Upper lobe of right lung (tissue), 1 donor: ENCODE results near the gene LGR5. TPM values are rescaled to one million over a fixed set of nuclear protein-coding genes. Genes with fewer than 3 reads are reported as not detected.

Experiments used
- ATAC-seq: fragments of 200-7000 bp; cut with Tn5 transposase; one replicate; pipeline ENCODE4 v1.9.1; 2020; ENCODE audit warnings: mild to moderate bottlenecking, moderate library complexity
- DNase-seq: peaks from one replicate; pipeline ENCODE4 v3.0.0-alpha.2; 2020
- H3K27ac ChIP-seq: fragments of 200-600 bp; one replicate; pipeline ENCODE4 v1.8.0; 2022
- H3K27me3 ChIP-seq: fragments of 200-600 bp; one replicate; pipeline ENCODE4 v1.8.0; 2022; ENCODE audit warnings: mild to moderate bottlenecking
- H3K36me3 ChIP-seq: fragments of 200-600 bp; one replicate; pipeline ENCODE4 v1.8.0; 2022
- H3K4me1 ChIP-seq: fragments of 200-600 bp; one replicate; pipeline ENCODE4 v1.8.0; 2022
- H3K4me3 ChIP-seq: fragments of 200-600 bp; one replicate; pipeline ENCODE4 v1.8.0; 2022; ENCODE audit warnings: mild to moderate bottlenecking
- H3K9me3 ChIP-seq: fragments of 200-600 bp; one replicate; pipeline ENCODE4 v1.8.0; 2022
- intact Hi-C: fragments of 100-400 bp; cut with DNase I; formaldehyde crosslinking; loops from one replicate; pipeline ENCODE4 v1.11.0; 2022
- total RNA-seq: library from RNA; stranded (reverse); fragmentation: NEBNext Ultra II Directional; extraction: Animal tissue kit (Norgen Biotek cat#: 25700); gene quantifications from one replicate; pipeline ENCODE4 v1.2.1, GENCODE V29; 2021
- TF ChIP-seq, protein P1 (sequence below): fragments of 200-600 bp; IDR thresholded peaks from one replicate; pipeline ENCODE4 v1.8.0; 2022; ENCODE audit warnings: antibody characterized with exemption
- donor health status: DM: no; HTN: yes; CAD: no; lungs with severe emphysema.

The LGR5 gene
- total RNA-seq, 1 donor from 2014 or later = 0.35 TPM

DNA sequence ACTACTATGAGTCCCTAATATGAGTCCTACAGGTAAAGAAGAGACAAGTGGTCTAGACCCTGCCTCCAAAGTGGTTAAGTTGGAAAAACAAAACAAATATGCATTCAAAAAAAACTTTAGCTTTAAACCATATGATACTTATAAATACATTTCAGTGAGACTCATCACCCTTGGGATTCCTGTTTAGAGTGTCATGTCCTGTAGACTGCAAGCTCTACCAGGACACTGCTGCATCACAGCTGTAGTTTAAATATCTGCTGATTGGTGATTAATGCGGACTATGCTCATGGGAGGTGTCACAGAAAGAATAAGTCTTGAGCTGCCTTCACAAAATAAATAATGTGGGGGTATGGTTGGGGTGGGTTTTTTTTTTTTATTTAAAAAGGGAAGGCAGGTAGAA is 8.8 kb upstream of the LGR5 start:
- no peaks in the 10 kb centered on the region for H3K4me1 ChIP-seq
- no peaks in the 10 kb centered on the region for H3K36me3 ChIP-seq
- H3K27me3 ChIP-seq = peaks cover 4% of the 10 kb centered on the region
- ATAC-seq = no peak
- H3K9me3 ChIP-seq = no peaks in the 10 kb centered on the region
- H3K4me3 ChIP-seq = no peak overlapping the region
- intact Hi-C loops = no loop called here
- no peak for DNase-seq
- H3K27ac ChIP-seq = no peak overlapping the region
- TF ChIP-seq, protein P1, sequence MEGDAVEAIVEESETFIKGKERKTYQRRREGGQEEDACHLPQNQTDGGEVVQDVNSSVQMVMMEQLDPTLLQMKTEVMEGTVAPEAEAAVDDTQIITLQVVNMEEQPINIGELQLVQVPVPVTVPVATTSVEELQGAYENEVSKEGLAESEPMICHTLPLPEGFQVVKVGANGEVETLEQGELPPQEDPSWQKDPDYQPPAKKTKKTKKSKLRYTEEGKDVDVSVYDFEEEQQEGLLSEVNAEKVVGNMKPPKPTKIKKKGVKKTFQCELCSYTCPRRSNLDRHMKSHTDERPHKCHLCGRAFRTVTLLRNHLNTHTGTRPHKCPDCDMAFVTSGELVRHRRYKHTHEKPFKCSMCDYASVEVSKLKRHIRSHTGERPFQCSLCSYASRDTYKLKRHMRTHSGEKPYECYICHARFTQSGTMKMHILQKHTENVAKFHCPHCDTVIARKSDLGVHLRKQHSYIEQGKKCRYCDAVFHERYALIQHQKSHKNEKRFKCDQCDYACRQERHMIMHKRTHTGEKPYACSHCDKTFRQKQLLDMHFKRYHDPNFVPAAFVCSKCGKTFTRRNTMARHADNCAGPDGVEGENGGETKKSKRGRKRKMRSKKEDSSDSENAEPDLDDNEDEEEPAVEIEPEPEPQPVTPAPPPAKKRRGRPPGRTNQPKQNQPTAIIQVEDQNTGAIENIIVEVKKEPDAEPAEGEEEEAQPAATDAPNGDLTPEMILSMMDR = no peak

DNA sequence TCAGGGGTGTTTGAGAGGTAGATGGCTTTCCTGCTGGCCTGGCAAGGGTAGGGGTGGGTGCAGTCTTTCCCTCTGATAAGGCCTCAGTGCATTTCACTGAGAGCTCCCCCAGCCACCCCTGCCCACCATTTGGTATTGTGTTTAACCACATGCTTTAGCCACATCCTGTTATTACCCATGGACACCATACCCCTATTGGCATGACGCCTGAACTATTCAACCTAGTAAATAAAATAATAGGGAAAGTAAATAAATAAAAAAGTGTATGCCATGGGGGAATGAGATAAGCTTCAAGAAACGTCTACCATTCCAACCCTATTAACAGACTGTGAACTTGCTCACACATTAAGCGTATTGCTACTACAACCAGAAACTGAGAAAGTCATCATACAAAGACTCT is 7.6 kb upstream of the LGR5 start:
- DNase-seq = no peak
- no peak overlapping the region for H3K4me3 ChIP-seq
- intact Hi-C loops = no loop called here

DNA sequence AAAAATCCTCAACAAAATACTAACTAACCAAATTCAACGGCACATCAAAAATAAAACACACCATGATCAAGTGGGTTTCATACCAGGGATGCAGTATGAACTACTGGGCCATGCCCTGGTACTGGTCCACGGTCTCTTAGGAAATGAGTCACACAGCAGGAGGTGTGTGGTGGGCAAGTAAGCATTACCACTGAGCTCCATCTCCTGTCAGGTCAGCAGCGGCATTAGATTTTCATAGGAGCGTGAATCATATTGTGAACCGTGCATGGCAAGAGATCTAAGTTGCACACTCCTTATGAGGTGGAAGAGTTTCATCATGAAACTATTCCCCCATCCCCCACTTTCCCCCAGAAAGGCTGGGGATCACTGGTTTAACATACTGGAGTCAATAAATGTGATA is 6.7 kb upstream of the LGR5 start:
- intact Hi-C loops = no loop called here
- no peak for ATAC-seq
- Histone ChIP-seq H3K36me3 (no peaks in the 10 kb centered on the region), H3K4me3 (no peak overlapping the region), H3K27me3 (peaks cover 15% of the 10 kb centered on the region), H3K4me1 (no peaks in the 10 kb centered on the region), H3K27ac (no peak overlapping the region), H3K9me3 (no peaks in the 10 kb centered on the region)
- no peak for DNase-seq
- TF ChIP-seq, protein P1 = no peak

More for the DNA sequence above, 7.6 kb upstream of the LGR5 start:
- no peaks in the 10 kb centered on the region for H3K36me3 ChIP-seq
- no peak overlapping the region for H3K27ac ChIP-seq
- TF ChIP-seq, protein P1 = no peak
- H3K9me3 ChIP-seq = no peaks in the 10 kb centered on the region
- no peak for ATAC-seq
- peaks cover 5% of the 10 kb centered on the region for H3K27me3 ChIP-seq
- H3K4me1 ChIP-seq = no peaks in the 10 kb centered on the region

DNA sequence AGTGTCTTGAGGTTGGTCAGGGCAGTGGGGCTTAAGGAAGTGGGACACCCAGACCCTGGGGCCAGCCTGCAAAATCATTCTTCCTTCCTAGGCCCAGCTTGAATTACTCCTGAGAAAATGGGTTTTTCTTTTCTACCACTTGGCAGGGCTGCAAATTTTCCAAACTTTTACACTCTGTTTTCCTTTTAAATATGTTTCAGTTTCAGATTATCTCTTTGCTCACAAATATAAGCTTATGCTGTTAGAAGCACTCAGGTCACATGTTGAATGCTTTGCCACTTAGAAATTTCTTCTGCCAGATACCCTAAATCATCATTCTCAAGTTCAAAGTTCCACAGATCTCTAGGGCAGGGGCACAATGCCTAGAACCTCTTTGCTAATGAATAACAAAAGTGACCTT is 2.9 kb upstream of the LGR5 start:
- no peak for ATAC-seq
- TF ChIP-seq, protein P1 = no peak
- Histone ChIP-seq H3K27me3 (peaks cover 49% of the 10 kb centered on the region), H3K36me3 (no peaks in the 10 kb centered on the region), H3K9me3 (no peaks in the 10 kb centered on the region), H3K4me1 (peaks cover 8% of the 10 kb centered on the region), H3K4me3 (no peak overlapping the region), H3K27ac (no peak overlapping the region)
- intact Hi-C loops = no loop called here
- DNase-seq = no peak

DNA sequence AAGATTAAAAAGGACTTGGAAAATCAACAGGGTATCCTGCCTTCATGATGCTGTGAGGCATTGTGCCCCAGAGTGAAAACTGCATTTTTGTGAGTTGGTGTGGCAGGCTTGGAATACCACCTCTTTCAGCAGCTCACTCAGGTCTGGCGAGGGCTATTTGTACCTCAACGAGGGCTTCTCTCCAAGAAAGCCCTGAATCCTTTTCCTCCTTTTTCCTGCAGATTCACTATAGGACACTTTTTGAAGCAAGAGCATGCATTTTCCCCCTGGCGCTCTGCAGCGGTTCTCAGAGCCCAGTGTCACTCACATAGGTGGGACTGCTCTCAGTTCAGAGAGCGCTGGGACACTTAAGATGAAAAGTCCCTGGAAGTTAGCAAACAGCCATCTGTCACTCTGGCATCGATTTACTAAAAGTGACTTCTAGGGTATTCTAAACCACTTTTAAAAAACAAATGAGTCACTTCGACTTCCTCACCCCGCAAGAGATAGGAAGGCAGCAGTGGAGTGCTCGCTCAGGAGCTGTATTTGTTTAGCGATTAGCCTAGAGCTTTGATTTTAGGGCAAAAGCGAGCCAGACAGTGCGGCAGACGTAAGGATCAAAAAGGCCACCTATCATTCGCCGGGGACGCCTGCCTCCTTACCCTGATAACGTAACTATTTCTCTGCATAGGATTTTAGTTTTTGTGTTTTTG is 782 bp upstream of the LGR5 start:
- H3K9me3 ChIP-seq = no peaks in the 10 kb centered on the region
- intact Hi-C loops = no loop called here

More for the DNA sequence above, 782 bp upstream of the LGR5 start:
- no peak overlapping the region for H3K27ac ChIP-seq
- peaks cover 59% of the 10 kb centered on the region for H3K27me3 ChIP-seq
- H3K4me3 ChIP-seq = peak overlapping the region; percentile 43
- no peaks in the 10 kb centered on the region for H3K36me3 ChIP-seq
- DNase-seq = no peak
- TF ChIP-seq, protein P1 = no peak
- peaks cover 8% of the 10 kb centered on the region for H3K4me1 ChIP-seq
- ATAC-seq = no peak
